GM23338 (cell line): ENCODE measurements around the gene CSRP2. TPM values are rescaled to one million over a fixed set of nuclear protein-coding genes. Genes with fewer than 3 reads are reported as not detected.

Experiments
- ATAC-seq: fragments of 200-7000 bp; cut with Tn5 transposase; 3 replicates; pipeline ENCODE4 v1.9.1; 2020
- DNase-seq: peaks from one replicate; pipeline ENCODE4 v3.0.0-alpha.2; 2015; ENCODE audit warnings: low spot score
- H2AFZ ChIP-seq: fragments of 200-600 bp; sonication (generic); 2 replicates; pipeline ENCODE4 v1.8.0; 2016; ENCODE audit warnings: antibody characterized with exemption, mild to moderate bottlenecking, moderate library complexity
- H3F3A ChIP-seq: fragments of 200-600 bp; sonication (generic); replicated peaks from 2 replicates; pipeline ENCODE4 v1.8.0; 2017; ENCODE audit warnings: antibody characterized with exemption, mixed run types, low read depth
- H3K27ac ChIP-seq: fragments of 200-600 bp; sonication (generic); 2 replicates; pipeline ENCODE4 v1.6.1; 2016; ENCODE audit warnings: low read depth
- H3K27me3 ChIP-seq: fragments of 200-600 bp; sonication (generic); 2 replicates; pipeline ENCODE4 v1.8.0; 2016; ENCODE audit warnings: mild to moderate bottlenecking, mixed run types, moderate library complexity; ENCODE audit not compliant: insufficient read depth
- H3K36me3 ChIP-seq: fragments of 200-600 bp; sonication (generic); 2 replicates; pipeline ENCODE4 v1.8.0; 2016; ENCODE audit warnings: mild to moderate bottlenecking; ENCODE audit not compliant: insufficient read depth
- H3K4me1 ChIP-seq: fragments of 200-600 bp; sonication (generic); 2 replicates; pipeline ENCODE4 v1.8.0; 2016; ENCODE audit warnings: mild to moderate bottlenecking, moderate library complexity; ENCODE audit not compliant: insufficient read depth
- H3K4me2 ChIP-seq: fragments of 200-600 bp; sonication (generic); 2 replicates; pipeline ENCODE4 v1.7.1; 2017; ENCODE audit warnings: mixed run types
- H3K4me3 ChIP-seq: fragments of 200-600 bp; sonication (generic); 2 replicates; pipeline ENCODE4 v1.6.1; 2016; ENCODE audit warnings: mixed run types
- H3K79me2 ChIP-seq: fragments of 200-600 bp; sonication (generic); replicated peaks from 2 replicates; pipeline ENCODE4 v1.8.0; 2017; ENCODE audit warnings: mild to moderate bottlenecking; ENCODE audit not compliant: insufficient read depth
- H3K9me2 ChIP-seq: fragments of 200-600 bp; sonication (generic); 2 replicates; pipeline ENCODE4 v1.8.0; 2017; ENCODE audit not compliant: insufficient read depth
- H4K20me1 ChIP-seq: fragments of 200-600 bp; sonication (generic); replicated peaks from 2 replicates; pipeline ENCODE4 v1.8.0; 2017; ENCODE audit warnings: mild to moderate bottlenecking; ENCODE audit not compliant: insufficient read depth
- H3K27ac Mint-ChIP-seq: 2 replicates; pipeline ENCODE4 v1.8.0; 2020; ENCODE audit warnings: inconsistent platforms, mild to moderate bottlenecking, moderate library complexity, mixed read lengths
- H3K27me3 Mint-ChIP-seq: 3 replicates; pipeline ENCODE4 v1.8.0; 2022; ENCODE audit warnings: low read depth, mild to moderate bottlenecking, moderate library complexity, mixed read lengths, inconsistent platforms; ENCODE audit not compliant: insufficient read depth, poor library complexity
- H3K36me3 Mint-ChIP-seq: 3 replicates; pipeline ENCODE4 v1.8.0; 2021; ENCODE audit warnings: low read depth, mild to moderate bottlenecking, inconsistent platforms, moderate library complexity, mixed read lengths
- H3K4me1 Mint-ChIP-seq: 3 replicates; pipeline ENCODE4 v1.8.0; 2020; ENCODE audit warnings: mild to moderate bottlenecking, inconsistent platforms, mixed read lengths
- H3K4me3 Mint-ChIP-seq: 3 replicates; pipeline ENCODE4 v1.8.0; 2021; ENCODE audit warnings: moderate library complexity, mild to moderate bottlenecking, inconsistent platforms, mixed read lengths
- H3K9me3 Mint-ChIP-seq: 3 replicates; pipeline ENCODE4 v1.8.0; 2020; ENCODE audit warnings: moderate library complexity, mild to moderate bottlenecking, inconsistent platforms, mixed read lengths
- CREB1 ChIP-seq: fragments of 250-450 bp; sonication (Bioruptor Pico); IDR thresholded peaks from 2 replicates; pipeline ENCODE4 v1.5.0; 2020; ENCODE audit warnings: low read depth, mild to moderate bottlenecking, moderate library complexity
- EZH2 ChIP-seq: fragments of 200-600 bp; sonication (generic); IDR thresholded peaks from one replicate; pipeline ENCODE4 v1.8.0; 2017; ENCODE audit warnings: antibody characterized with exemption, mild to moderate bottlenecking, low read depth; ENCODE audit not compliant: unreplicated experiment
- EZH2phosphoT487 ChIP-seq: fragments of 200-600 bp; sonication (generic); IDR thresholded peaks from one replicate; pipeline ENCODE4 v1.8.1; 2018; ENCODE audit warnings: antibody characterized with exemption; ENCODE audit not compliant: unreplicated experiment
- JUNB ChIP-seq: IDR thresholded peaks from one replicate; pipeline ENCODE4 v1.6.1; 2016; ENCODE audit warnings: antibody characterized with exemption; ENCODE audit not compliant: unreplicated experiment
- NANOG ChIP-seq: IDR thresholded peaks from 2 replicates; pipeline ENCODE4 v1.6.1; 2016; ENCODE audit warnings: antibody characterized with exemption, borderline replicate concordance
- POLR2AphosphoS5 ChIP-seq: IDR thresholded peaks from 2 replicates; pipeline ENCODE4 v1.6.1; 2016; ENCODE audit warnings: antibody characterized with exemption, low read depth
- REST ChIP-seq: IDR thresholded peaks from one replicate; pipeline ENCODE4 v1.6.1; 2018; ENCODE audit warnings: antibody characterized with exemption; ENCODE audit not compliant: unreplicated experiment
- STAT1 ChIP-seq: IDR thresholded peaks from one replicate; pipeline ENCODE4 v1.6.1; 2016; ENCODE audit warnings: antibody characterized with exemption; ENCODE audit not compliant: unreplicated experiment
- ZNF114 ChIP-seq: fragments of 250-450 bp; sonication (Bioruptor Pico); IDR thresholded peaks from 2 replicates; pipeline ENCODE4 v1.5.0; 2020; ENCODE audit warnings: mild to moderate bottlenecking, moderate library complexity
- ZNF331 ChIP-seq: fragments of 250-450 bp; sonication (Bioruptor Pico); IDR thresholded peaks from 2 replicates; pipeline ENCODE4 v1.5.0; 2020; ENCODE audit warnings: low read depth, mild to moderate bottlenecking, moderate library complexity
- ZNF462 ChIP-seq: fragments of 250-450 bp; sonication (Bioruptor Pico); IDR thresholded peaks from 2 replicates; pipeline ENCODE4 v1.5.0; 2020; ENCODE audit warnings: mild to moderate bottlenecking, moderate library complexity
- polyA plus RNA-seq: library from polyadenylated mRNA; unstranded; fragments of >200 nt; fragmentation: Nextera tagmentation; extraction: Ambion mirVana; gene quantifications from 2 replicates; pipeline ENCODE4 v1.2.1, GENCODE V29; 2016
- total RNA-seq: library from RNA; depleted of rRNA; stranded (reverse); fragments of >200 nt; shearing (Covaris generic); gene quantifications from 2 replicates; pipeline ENCODE4 v1.2.3, GENCODE V29; 2014
- TF ChIP-seq, protein P1 (sequence below), 2 experiments: fragments of 200-600 bp in 1 of 2; sonication (generic) in 1 of 2; conservative IDR thresholded peaks; 2 replicates each; pipeline versions ENCODE4 v1.5.1 to v1.6.1; 2016 to 2017; ENCODE audit warnings: antibody characterized with exemption in 2 of 2, low read depth in 2 of 2, mild to moderate bottlenecking in 2 of 2, moderate library complexity in 1 of 2
- TF ChIP-seq, protein P2 (sequence below): IDR thresholded peaks from 2 replicates; pipeline ENCODE4 v1.6.1; 2016; ENCODE audit warnings: antibody characterized with exemption

The CSRP2 gene
- total and polyA plus RNA-seq, 2 experiments from 2014 or later = 166 to 315 TPM

DNA sequence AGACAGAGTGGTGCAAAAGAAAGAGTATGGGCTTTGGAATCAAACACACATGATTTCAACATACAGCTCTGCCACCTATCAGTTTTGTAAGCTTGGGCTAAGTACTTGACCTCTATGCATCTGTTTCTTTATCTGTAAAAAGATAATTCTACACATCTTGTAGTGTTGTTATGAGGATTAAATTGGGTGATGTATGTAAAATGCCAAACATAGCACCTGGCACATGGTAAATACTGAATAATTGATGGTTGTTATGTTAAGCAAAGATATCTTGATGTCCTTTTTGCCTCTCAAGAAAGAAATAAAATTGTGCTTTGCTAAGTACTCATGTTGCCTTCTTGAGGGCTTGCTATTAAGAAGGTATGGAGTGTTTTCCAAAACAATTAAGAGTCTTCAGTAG lies 2.3 kb upstream of the CSRP2 start:
- Histone ChIP-seq H3K4me2 (no peak overlapping the region), H3F3A (peaks cover 3% of the 10 kb centered on the region; the same call in 1 of the 2 replicates), H3K4me1 (peaks cover 16% of the 10 kb centered on the region), H3K27ac (no peak overlapping the region), H3K36me3 (no peaks in the 10 kb centered on the region), H3K4me3 (no peak overlapping the region), H3K79me2 (peaks cover 15% of the 10 kb centered on the region), H3K27me3 (no peaks in the 10 kb centered on the region), H3K9me2 (no peaks in the 10 kb centered on the region), H4K20me1 (peaks cover 5% of the 10 kb centered on the region; the same call in 1 of the 2 replicates), H2AFZ (no peak overlapping the region)
- Mint-ChIP-seq H3K4me1 (peaks cover 28% of the 10 kb centered on the region), H3K36me3 (no peaks in the 10 kb centered on the region; the same call in 2 of the 3 replicates), H3K4me3 (no peak overlapping the region), H3K9me3 (no peaks in the 10 kb centered on the region), H3K27me3 (peaks cover 9% of the 10 kb centered on the region), H3K27ac (no peak overlapping the region)
- TF ChIP-seq EZH2phosphoT487 (no peak), ZNF462 (CRISPR knock-in tag) (no peak), CREB1 (CRISPR knock-in tag) (no peak), ZNF114 (CRISPR knock-in tag) (no peak), JUNB (no peak), STAT1 (no peak), POLR2AphosphoS5 (no peak), ZNF331 (no peak), NANOG (no peak), REST (no peak), EZH2 (no peak)
- TF ChIP-seq, protein P1, sequence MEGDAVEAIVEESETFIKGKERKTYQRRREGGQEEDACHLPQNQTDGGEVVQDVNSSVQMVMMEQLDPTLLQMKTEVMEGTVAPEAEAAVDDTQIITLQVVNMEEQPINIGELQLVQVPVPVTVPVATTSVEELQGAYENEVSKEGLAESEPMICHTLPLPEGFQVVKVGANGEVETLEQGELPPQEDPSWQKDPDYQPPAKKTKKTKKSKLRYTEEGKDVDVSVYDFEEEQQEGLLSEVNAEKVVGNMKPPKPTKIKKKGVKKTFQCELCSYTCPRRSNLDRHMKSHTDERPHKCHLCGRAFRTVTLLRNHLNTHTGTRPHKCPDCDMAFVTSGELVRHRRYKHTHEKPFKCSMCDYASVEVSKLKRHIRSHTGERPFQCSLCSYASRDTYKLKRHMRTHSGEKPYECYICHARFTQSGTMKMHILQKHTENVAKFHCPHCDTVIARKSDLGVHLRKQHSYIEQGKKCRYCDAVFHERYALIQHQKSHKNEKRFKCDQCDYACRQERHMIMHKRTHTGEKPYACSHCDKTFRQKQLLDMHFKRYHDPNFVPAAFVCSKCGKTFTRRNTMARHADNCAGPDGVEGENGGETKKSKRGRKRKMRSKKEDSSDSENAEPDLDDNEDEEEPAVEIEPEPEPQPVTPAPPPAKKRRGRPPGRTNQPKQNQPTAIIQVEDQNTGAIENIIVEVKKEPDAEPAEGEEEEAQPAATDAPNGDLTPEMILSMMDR (conservative IDR thresholded peaks at IDR 0.05; ENCODE audit: low read depth in 2 of 2) = no peak
- TF ChIP-seq, protein P2, sequence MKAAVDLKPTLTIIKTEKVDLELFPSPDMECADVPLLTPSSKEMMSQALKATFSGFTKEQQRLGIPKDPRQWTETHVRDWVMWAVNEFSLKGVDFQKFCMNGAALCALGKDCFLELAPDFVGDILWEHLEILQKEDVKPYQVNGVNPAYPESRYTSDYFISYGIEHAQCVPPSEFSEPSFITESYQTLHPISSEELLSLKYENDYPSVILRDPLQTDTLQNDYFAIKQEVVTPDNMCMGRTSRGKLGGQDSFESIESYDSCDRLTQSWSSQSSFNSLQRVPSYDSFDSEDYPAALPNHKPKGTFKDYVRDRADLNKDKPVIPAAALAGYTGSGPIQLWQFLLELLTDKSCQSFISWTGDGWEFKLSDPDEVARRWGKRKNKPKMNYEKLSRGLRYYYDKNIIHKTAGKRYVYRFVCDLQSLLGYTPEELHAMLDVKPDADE = no peak
- no peak for ATAC-seq
- DNase-seq = no peak
